WTC11 (cell line): Measurements from ENCODE around the gene SIGMAR1. TPM values are rescaled to one million over a fixed set of nuclear protein-coding genes. Genes with fewer than 3 reads are reported as not detected.

Source experiments
- ATAC-seq: fragments of 200-7000 bp; cut with Tn5 transposase; 2 replicates; pipeline ENCODE4 v1.10.0; 2021; ENCODE audit warnings: mild to moderate bottlenecking, moderate library complexity
- CTCF ChIA-PET: fragments of 300-600 bp; sonication (Branson Sonifier 250); formaldehyde crosslinking; loops from one replicate; lab custom pipeline; 2021; ENCODE audit warnings: antibody characterized with exemption; lab: Charles Lee
- POLR2A ChIA-PET: fragments of 350-600 bp; sonication (Branson Sonifier 250); formaldehyde crosslinking; loops from one replicate; lab custom pipeline; 2021; ENCODE audit warnings: antibody characterized with exemption; lab: Charles Lee
- DNase-seq: peaks from one replicate; pipeline ENCODE4 v3.0.0; 2021; ENCODE audit warnings: low spot score
- H3K27ac Mint-ChIP-seq: 2 replicates; pipeline ENCODE4 v1.8.0; 2021; ENCODE audit warnings: mixed read lengths
- H3K27me3 Mint-ChIP-seq: 2 replicates; pipeline ENCODE4 v1.8.0; 2021; ENCODE audit warnings: low read depth, mild to moderate bottlenecking, moderate library complexity, mixed read lengths
- H3K36me3 Mint-ChIP-seq: 2 replicates; pipeline ENCODE4 v1.8.0; 2021; ENCODE audit warnings: mixed read lengths
- H3K4me1 Mint-ChIP-seq: 2 replicates; pipeline ENCODE4 v1.8.0; 2022; ENCODE audit warnings: mixed read lengths
- H3K4me3 Mint-ChIP-seq: 2 replicates; pipeline ENCODE4 v1.8.0; 2021; ENCODE audit warnings: mild to moderate bottlenecking, moderate library complexity, mixed read lengths
- H3K9me3 Mint-ChIP-seq: 2 replicates; pipeline ENCODE4 v1.8.0; 2021; ENCODE audit warnings: mixed read lengths
- TP53 ChIP-seq: sonication (generic); formaldehyde crosslinking; IDR thresholded peaks from 2 replicates; pipeline ENCODE4 v1.8.1; 2023; ENCODE audit warnings: mild to moderate bottlenecking, missing genetic modification reagents
- ZNF121 ChIP-seq: sonication (generic); formaldehyde crosslinking; IDR thresholded peaks from 2 replicates; pipeline ENCODE4 v1.8.0; 2023; ENCODE audit warnings: missing genetic modification reagents
- ZNF232 ChIP-seq: sonication (generic); formaldehyde crosslinking; IDR thresholded peaks from 2 replicates; pipeline ENCODE4 v1.8.0; 2022; ENCODE audit warnings: mild to moderate bottlenecking, missing genetic modification reagents
- total RNA-seq: library from RNA; stranded (reverse); gene quantifications from 3 replicates; pipeline ENCODE4 v1.2.3, GENCODE V29; 2021
- TF ChIP-seq, protein P1 (sequence below): sonication (generic); formaldehyde crosslinking; IDR thresholded peaks from 2 replicates; pipeline ENCODE4 v1.8.0; 2023; ENCODE audit warnings: mild to moderate bottlenecking, missing genetic modification reagents
- TF ChIP-seq, protein P2 (sequence below): sonication (generic); formaldehyde crosslinking; IDR thresholded peaks from 2 replicates; pipeline ENCODE4 v1.8.0; 2023; ENCODE audit warnings: missing genetic modification reagents, mild to moderate bottlenecking, borderline replicate concordance
- TF ChIP-seq, protein P3 (sequence below): sonication (generic); formaldehyde crosslinking; IDR thresholded peaks from 2 replicates; pipeline ENCODE4 v1.8.1; 2023; ENCODE audit warnings: mild to moderate bottlenecking, missing genetic modification reagents, moderate library complexity
- TF ChIP-seq, protein P4 (sequence below): sonication (generic); formaldehyde crosslinking; IDR thresholded peaks from 2 replicates; pipeline ENCODE4 v1.8.0; 2022; ENCODE audit warnings: mild to moderate bottlenecking, missing genetic modification reagents
- TF ChIP-seq, protein P5 (sequence below): fragments of 200-600 bp; IDR thresholded peaks from 2 replicates; pipeline ENCODE4 v1.8.0; 2022; ENCODE audit warnings: antibody characterized with exemption

The SIGMAR1 gene
- total RNA-seq, 1 experiment from 2014 or later, result 108 TPM

DNA sequence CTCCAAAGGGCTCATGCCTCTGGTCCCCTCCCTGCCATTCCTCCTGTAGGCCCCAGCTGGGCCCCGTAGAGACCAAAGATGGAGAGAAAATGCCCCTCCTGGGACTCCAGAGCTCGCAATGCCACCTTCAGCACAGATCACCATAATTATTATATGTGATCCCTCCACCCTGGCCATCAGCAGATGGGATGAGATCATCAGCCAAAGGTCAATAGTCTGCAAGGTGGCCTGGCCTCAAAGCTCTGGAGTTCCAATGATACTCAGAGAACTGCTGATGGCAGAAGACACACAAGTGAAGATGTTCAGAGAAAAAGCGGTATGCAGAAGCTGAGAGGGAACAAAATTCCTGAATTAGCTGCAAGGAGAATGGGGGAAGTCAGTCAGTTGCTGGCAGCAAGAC is 30.7 kb downstream of the SIGMAR1 start (continued):
- TF ChIP-seq, protein P1, sequence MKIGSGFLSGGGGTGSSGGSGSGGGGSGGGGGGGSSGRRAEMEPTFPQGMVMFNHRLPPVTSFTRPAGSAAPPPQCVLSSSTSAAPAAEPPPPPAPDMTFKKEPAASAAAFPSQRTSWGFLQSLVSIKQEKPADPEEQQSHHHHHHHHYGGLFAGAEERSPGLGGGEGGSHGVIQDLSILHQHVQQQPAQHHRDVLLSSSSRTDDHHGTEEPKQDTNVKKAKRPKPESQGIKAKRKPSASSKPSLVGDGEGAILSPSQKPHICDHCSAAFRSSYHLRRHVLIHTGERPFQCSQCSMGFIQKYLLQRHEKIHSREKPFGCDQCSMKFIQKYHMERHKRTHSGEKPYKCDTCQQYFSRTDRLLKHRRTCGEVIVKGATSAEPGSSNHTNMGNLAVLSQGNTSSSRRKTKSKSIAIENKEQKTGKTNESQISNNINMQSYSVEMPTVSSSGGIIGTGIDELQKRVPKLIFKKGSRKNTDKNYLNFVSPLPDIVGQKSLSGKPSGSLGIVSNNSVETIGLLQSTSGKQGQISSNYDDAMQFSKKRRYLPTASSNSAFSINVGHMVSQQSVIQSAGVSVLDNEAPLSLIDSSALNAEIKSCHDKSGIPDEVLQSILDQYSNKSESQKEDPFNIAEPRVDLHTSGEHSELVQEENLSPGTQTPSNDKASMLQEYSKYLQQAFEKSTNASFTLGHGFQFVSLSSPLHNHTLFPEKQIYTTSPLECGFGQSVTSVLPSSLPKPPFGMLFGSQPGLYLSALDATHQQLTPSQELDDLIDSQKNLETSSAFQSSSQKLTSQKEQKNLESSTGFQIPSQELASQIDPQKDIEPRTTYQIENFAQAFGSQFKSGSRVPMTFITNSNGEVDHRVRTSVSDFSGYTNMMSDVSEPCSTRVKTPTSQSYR (CRISPR knock-in tag), result no peak
- TF ChIP-seq, protein P2, sequence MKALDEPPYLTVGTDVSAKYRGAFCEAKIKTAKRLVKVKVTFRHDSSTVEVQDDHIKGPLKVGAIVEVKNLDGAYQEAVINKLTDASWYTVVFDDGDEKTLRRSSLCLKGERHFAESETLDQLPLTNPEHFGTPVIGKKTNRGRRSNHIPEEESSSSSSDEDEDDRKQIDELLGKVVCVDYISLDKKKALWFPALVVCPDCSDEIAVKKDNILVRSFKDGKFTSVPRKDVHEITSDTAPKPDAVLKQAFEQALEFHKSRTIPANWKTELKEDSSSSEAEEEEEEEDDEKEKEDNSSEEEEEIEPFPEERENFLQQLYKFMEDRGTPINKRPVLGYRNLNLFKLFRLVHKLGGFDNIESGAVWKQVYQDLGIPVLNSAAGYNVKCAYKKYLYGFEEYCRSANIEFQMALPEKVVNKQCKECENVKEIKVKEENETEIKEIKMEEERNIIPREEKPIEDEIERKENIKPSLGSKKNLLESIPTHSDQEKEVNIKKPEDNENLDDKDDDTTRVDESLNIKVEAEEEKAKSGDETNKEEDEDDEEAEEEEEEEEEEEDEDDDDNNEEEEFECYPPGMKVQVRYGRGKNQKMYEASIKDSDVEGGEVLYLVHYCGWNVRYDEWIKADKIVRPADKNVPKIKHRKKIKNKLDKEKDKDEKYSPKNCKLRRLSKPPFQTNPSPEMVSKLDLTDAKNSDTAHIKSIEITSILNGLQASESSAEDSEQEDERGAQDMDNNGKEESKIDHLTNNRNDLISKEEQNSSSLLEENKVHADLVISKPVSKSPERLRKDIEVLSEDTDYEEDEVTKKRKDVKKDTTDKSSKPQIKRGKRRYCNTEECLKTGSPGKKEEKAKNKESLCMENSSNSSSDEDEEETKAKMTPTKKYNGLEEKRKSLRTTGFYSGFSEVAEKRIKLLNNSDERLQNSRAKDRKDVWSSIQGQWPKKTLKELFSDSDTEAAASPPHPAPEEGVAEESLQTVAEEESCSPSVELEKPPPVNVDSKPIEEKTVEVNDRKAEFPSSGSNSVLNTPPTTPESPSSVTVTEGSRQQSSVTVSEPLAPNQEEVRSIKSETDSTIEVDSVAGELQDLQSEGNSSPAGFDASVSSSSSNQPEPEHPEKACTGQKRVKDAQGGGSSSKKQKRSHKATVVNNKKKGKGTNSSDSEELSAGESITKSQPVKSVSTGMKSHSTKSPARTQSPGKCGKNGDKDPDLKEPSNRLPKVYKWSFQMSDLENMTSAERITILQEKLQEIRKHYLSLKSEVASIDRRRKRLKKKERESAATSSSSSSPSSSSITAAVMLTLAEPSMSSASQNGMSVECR (CRISPR knock-in tag), result no peak

DNA sequence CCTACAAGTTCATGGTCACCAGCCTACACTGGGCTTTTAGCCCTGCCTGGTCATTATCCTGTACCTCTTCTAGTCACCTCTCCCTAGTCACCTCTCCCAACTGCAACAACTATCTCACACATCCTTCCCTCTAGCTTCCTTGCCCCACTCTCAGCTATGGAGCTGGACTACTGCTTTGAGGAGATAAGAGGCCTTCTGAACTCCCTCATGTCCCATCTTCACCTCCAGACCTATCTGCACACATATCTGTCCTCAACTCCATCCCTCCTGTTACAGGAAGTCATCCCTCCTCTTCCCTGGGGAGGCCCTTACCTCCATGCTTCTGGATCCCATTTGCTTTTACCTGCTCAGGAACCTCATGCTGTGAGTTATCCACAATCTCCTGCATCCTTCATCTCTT is 31.4 kb downstream of the SIGMAR1 start:
- Mint-ChIP-seq H3K27me3 (no peaks in the 10 kb centered on the region; the same call in 1 of the 2 replicates), H3K4me3 (no peak overlapping the region), H3K9me3 (no peaks in the 10 kb centered on the region), H3K27ac (no peak overlapping the region), H3K36me3 (no peaks in the 10 kb centered on the region), H3K4me1 (peaks cover 20% of the 10 kb centered on the region)
- ChIA-PET CTCF (interaction anchor here (1.0 to 7.0 kb wide), 5 partner anchors 14 to 202 kb away, joined by 3 to 96 read pairs (median 25); no protein-coding TSS in a partner anchor), POLR2A (no interaction called here)
- no peak for ATAC-seq
- TF ChIP-seq TP53, result no peak
- TF ChIP-seq, protein P3, sequence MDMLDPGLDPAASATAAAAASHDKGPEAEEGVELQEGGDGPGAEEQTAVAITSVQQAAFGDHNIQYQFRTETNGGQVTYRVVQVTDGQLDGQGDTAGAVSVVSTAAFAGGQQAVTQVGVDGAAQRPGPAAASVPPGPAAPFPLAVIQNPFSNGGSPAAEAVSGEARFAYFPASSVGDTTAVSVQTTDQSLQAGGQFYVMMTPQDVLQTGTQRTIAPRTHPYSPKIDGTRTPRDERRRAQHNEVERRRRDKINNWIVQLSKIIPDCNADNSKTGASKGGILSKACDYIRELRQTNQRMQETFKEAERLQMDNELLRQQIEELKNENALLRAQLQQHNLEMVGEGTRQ (CRISPR knock-in tag), result no peak
- no peak for TF ChIP-seq ZNF232
- TF ChIP-seq, protein P4, sequence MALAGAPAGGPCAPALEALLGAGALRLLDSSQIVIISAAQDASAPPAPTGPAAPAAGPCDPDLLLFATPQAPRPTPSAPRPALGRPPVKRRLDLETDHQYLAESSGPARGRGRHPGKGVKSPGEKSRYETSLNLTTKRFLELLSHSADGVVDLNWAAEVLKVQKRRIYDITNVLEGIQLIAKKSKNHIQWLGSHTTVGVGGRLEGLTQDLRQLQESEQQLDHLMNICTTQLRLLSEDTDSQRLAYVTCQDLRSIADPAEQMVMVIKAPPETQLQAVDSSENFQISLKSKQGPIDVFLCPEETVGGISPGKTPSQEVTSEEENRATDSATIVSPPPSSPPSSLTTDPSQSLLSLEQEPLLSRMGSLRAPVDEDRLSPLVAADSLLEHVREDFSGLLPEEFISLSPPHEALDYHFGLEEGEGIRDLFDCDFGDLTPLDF, result no peak
- no peak for DNase-seq

DNA sequence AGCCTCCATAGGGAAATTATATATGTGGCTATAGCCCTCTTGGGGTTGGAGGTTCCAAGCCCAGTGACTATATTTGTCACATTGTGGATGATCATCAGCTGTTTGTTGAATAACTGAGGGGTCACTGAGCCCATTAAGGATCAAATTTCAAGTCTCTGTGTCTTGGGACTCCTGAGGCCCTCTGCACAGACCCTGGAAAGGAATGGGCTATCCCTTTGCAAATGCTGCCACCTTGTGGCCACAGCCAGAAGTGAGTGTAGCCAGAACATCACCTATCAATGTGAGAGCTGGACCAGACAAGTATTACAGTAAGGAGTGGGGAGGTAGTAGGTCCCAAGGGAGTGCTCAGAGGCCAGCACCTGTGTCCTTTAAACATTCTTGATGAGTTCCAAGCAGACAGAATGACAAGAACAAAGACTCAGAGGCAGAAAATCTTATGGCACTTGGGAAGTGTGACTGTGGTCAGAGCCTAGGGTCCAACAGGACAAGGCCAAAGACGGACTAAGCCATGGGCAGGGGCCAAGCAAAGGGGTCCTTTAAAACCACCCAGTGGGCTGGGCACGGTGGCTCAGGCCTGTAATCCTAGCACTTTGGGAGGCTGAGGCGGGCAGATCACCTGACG is 33.9 kb downstream of the SIGMAR1 start:
- Mint-ChIP-seq H3K27me3 (no peaks in the 10 kb centered on the region; the same call in 1 of the 2 replicates), H3K9me3 (no peaks in the 10 kb centered on the region), H3K4me3 (no peak overlapping the region), H3K36me3 (no peaks in the 10 kb centered on the region), H3K27ac (no peak overlapping the region), H3K4me1 (peaks cover 9% of the 10 kb centered on the region)
- ATAC-seq (peak; percentile 93), DNase-seq (peak; percentile 96)
- ChIA-PET CTCF (interaction anchor here (0.6 to 7.0 kb wide), 61 partner anchors 9 to 348 kb away, joined by 3 to 96 read pairs (median 5); partner anchors contain the start of genes ARID3C, DCTN3, DNAI1 and ENHO), POLR2A (interaction anchor here (1.0 kb wide), 1 partner anchor 13 kb away, joined by 3 read pairs; no protein-coding TSS in a partner anchor)
- TF ChIP-seq, protein P5, sequence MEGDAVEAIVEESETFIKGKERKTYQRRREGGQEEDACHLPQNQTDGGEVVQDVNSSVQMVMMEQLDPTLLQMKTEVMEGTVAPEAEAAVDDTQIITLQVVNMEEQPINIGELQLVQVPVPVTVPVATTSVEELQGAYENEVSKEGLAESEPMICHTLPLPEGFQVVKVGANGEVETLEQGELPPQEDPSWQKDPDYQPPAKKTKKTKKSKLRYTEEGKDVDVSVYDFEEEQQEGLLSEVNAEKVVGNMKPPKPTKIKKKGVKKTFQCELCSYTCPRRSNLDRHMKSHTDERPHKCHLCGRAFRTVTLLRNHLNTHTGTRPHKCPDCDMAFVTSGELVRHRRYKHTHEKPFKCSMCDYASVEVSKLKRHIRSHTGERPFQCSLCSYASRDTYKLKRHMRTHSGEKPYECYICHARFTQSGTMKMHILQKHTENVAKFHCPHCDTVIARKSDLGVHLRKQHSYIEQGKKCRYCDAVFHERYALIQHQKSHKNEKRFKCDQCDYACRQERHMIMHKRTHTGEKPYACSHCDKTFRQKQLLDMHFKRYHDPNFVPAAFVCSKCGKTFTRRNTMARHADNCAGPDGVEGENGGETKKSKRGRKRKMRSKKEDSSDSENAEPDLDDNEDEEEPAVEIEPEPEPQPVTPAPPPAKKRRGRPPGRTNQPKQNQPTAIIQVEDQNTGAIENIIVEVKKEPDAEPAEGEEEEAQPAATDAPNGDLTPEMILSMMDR, result peak; percentile 94
- 0 out of 2 replicates have a peak, but pooled peaks have one; percentile 33 for TF ChIP-seq ZNF121
- TF ChIP-seq, protein P3 (CRISPR knock-in tag), result no peak
